WTC11 (cell line): ENCODE results near the gene TNN. TPM values are rescaled to one million over a fixed set of nuclear protein-coding genes. Genes with fewer than 3 reads are reported as not detected.

Experiments used
- ATAC-seq: fragments of 200-7000 bp; cut with Tn5 transposase; 2 replicates; pipeline ENCODE4 v1.10.0; 2021; ENCODE audit warnings: mild to moderate bottlenecking, moderate library complexity
- CTCF ChIA-PET: fragments of 300-600 bp; sonication (Branson Sonifier 250); formaldehyde crosslinking; loops from one replicate; lab custom pipeline; 2021; ENCODE audit warnings: antibody characterized with exemption; lab: Charles Lee
- POLR2A ChIA-PET: fragments of 350-600 bp; sonication (Branson Sonifier 250); formaldehyde crosslinking; loops from one replicate; lab custom pipeline; 2021; ENCODE audit warnings: antibody characterized with exemption; lab: Charles Lee
- DNase-seq: peaks from one replicate; pipeline ENCODE4 v3.0.0; 2021; ENCODE audit warnings: low spot score
- H3K27ac Mint-ChIP-seq: 2 replicates; pipeline ENCODE4 v1.8.0; 2021; ENCODE audit warnings: mixed read lengths
- H3K27me3 Mint-ChIP-seq: 2 replicates; pipeline ENCODE4 v1.8.0; 2021; ENCODE audit warnings: low read depth, mild to moderate bottlenecking, moderate library complexity, mixed read lengths
- H3K36me3 Mint-ChIP-seq: 2 replicates; pipeline ENCODE4 v1.8.0; 2021; ENCODE audit warnings: mixed read lengths
- H3K4me1 Mint-ChIP-seq: 2 replicates; pipeline ENCODE4 v1.8.0; 2022; ENCODE audit warnings: mixed read lengths
- H3K4me3 Mint-ChIP-seq: 2 replicates; pipeline ENCODE4 v1.8.0; 2021; ENCODE audit warnings: mild to moderate bottlenecking, moderate library complexity, mixed read lengths
- H3K9me3 Mint-ChIP-seq: 2 replicates; pipeline ENCODE4 v1.8.0; 2021; ENCODE audit warnings: mixed read lengths
- AR ChIP-seq: fragments of 250-450 bp; sonication (Bioruptor Pico); IDR thresholded peaks from 2 replicates; pipeline ENCODE4 v1.9.0; 2021; ENCODE audit warnings: mild to moderate bottlenecking
- CREB1 ChIP-seq: sonication (generic); formaldehyde crosslinking; IDR thresholded peaks from 2 replicates; pipeline ENCODE4 v1.8.0; 2023; ENCODE audit warnings: mild to moderate bottlenecking, missing genetic modification reagents
- CREM ChIP-seq: sonication (generic); formaldehyde crosslinking; IDR thresholded peaks from 2 replicates; pipeline ENCODE4 v1.8.1; 2022; ENCODE audit warnings: mild to moderate bottlenecking, missing genetic modification reagents, moderate library complexity
- CTCF ChIP-seq: fragments of 200-600 bp; IDR thresholded peaks from 2 replicates; pipeline ENCODE4 v1.8.0; 2022; ENCODE audit warnings: antibody characterized with exemption
- FOXK1 ChIP-seq: sonication (generic); formaldehyde crosslinking; IDR thresholded peaks from 2 replicates; pipeline ENCODE4 v1.8.0; 2022; ENCODE audit warnings: mild to moderate bottlenecking, moderate library complexity, missing genetic modification reagents
- GRHL2 ChIP-seq: fragments of 250-450 bp; sonication (Bioruptor Pico); IDR thresholded peaks from 2 replicates; pipeline ENCODE4 v1.8.0; 2022; ENCODE audit warnings: mild to moderate bottlenecking, moderate library complexity; ENCODE audit not compliant: insufficient replicate concordance, severe bottlenecking
- HMGA2 ChIP-seq: fragments of 250-450 bp; sonication (Bioruptor Pico); IDR thresholded peaks from 2 replicates; pipeline ENCODE4 v1.4.0; 2021; ENCODE audit warnings: mild to moderate bottlenecking, moderate library complexity
- KAT7 ChIP-seq: sonication (generic); formaldehyde crosslinking; IDR thresholded peaks from 2 replicates; pipeline ENCODE4 v1.8.1; 2023; ENCODE audit warnings: missing genetic modification reagents, mild to moderate bottlenecking, borderline replicate concordance
- NFYB ChIP-seq: sonication (generic); formaldehyde crosslinking; conservative IDR thresholded peaks from 2 replicates; pipeline ENCODE4 v1.8.0; 2022; ENCODE audit warnings: low read depth, missing genetic modification reagents
- SMAD4 ChIP-seq: sonication (generic); formaldehyde crosslinking; IDR thresholded peaks from 2 replicates; pipeline ENCODE4 v1.8.0; 2022; ENCODE audit warnings: mild to moderate bottlenecking, missing genetic modification reagents
- TEAD1 ChIP-seq: sonication (generic); formaldehyde crosslinking; IDR thresholded peaks from 2 replicates; pipeline ENCODE4 v1.8.0; 2022; ENCODE audit warnings: mild to moderate bottlenecking, missing genetic modification reagents
- TP53 ChIP-seq: sonication (generic); formaldehyde crosslinking; IDR thresholded peaks from 2 replicates; pipeline ENCODE4 v1.8.1; 2023; ENCODE audit warnings: mild to moderate bottlenecking, missing genetic modification reagents
- USF1 ChIP-seq: sonication (generic); formaldehyde crosslinking; IDR thresholded peaks from 2 replicates; pipeline ENCODE4 v1.8.0; 2022; ENCODE audit warnings: mild to moderate bottlenecking, missing genetic modification reagents
- ZMAT4 ChIP-seq: fragments of 250-450 bp; sonication (Bioruptor Pico); IDR thresholded peaks from 2 replicates; pipeline ENCODE4 v1.9.0; 2021; ENCODE audit warnings: mild to moderate bottlenecking
- ZNF263 ChIP-seq: sonication (generic); formaldehyde crosslinking; IDR thresholded peaks from 2 replicates; pipeline ENCODE4 v1.8.1; 2022; ENCODE audit warnings: low read depth, mild to moderate bottlenecking, moderate library complexity, missing genetic modification reagents
- ZNF423 ChIP-seq: fragments of 250-450 bp; sonication (Bioruptor Pico); IDR thresholded peaks from 2 replicates; pipeline ENCODE4 v2.1.2; 2022; ENCODE audit warnings: mild to moderate bottlenecking, moderate library complexity
- ZNF512 ChIP-seq: sonication (generic); formaldehyde crosslinking; IDR thresholded peaks from 2 replicates; pipeline ENCODE4 v1.8.1; 2022; ENCODE audit warnings: missing genetic modification reagents, borderline replicate concordance
- ZSCAN18 ChIP-seq: fragments of 250-450 bp; sonication (Bioruptor Pico); IDR thresholded peaks from 2 replicates; pipeline ENCODE4 v2.1.2; 2022; ENCODE audit warnings: mild to moderate bottlenecking, moderate library complexity
- total RNA-seq: library from RNA; stranded (reverse); gene quantifications from 3 replicates; pipeline ENCODE4 v1.2.3, GENCODE V29; 2021

TNN gene
- total RNA-seq, 1 experiment from 2014 or later, result 0.44 TPM

GRCh38 chr1:175118375-175119367 is 51.0 kb downstream of the TNN start:
- peaks cover 10% of the 10 kb centered on the region for H3K9me3 Mint-ChIP-seq
- ChIA-PET POLR2A (no interaction called here), CTCF (no interaction called here)
- ATAC-seq (no peak), DNase-seq (no peak)
- no peaks in the 10 kb centered on the region for H3K27me3 Mint-ChIP-seq
- no peak overlapping the region for H3K27ac Mint-ChIP-seq
- H3K4me3 Mint-ChIP-seq, result no peak overlapping the region
- TF ChIP-seq GRHL2 (CRISPR knock-in tag) (no peak), KAT7 (CRISPR knock-in tag) (no peak), SMAD4 (CRISPR knock-in tag) (no peak)
- TF ChIP-seq, all 79 proteins: peak for 0
- Mint-ChIP-seq H3K4me1 (no peaks in the 10 kb centered on the region), H3K36me3 (peaks cover 4% of the 10 kb centered on the region; the same call in 1 of the 2 replicates)

GRCh38 chr1:175120511-175120910 is 52.9 kb downstream of the TNN start:
- TF ChIP-seq ZMAT4 (CRISPR knock-in tag) (no peak), ZNF512 (CRISPR knock-in tag) (no peak), ZNF263 (CRISPR knock-in tag) (no peak), CTCF (no peak), HMGA2 (CRISPR knock-in tag) (no peak), CREM (CRISPR knock-in tag) (no peak), NFYB (CRISPR knock-in tag) (no peak), TP53 (CRISPR knock-in tag) (no peak), ZNF423 (CRISPR knock-in tag) (no peak), TEAD1 (CRISPR knock-in tag) (no peak), ZSCAN18 (CRISPR knock-in tag) (no peak), USF1 (CRISPR knock-in tag) (no peak), AR (no peak), FOXK1 (CRISPR knock-in tag) (no peak), CREB1 (CRISPR knock-in tag) (no peak)

More at GRCh38 chr1:175120511-175120910, 52.9 kb downstream of the TNN start:
- Mint-ChIP-seq H3K4me3 (no peak overlapping the region), H3K4me1 (peaks cover 4% of the 10 kb centered on the region; the same call in 1 of the 2 replicates), H3K36me3 (no peaks in the 10 kb centered on the region), H3K27ac (no peak overlapping the region), H3K27me3 (no peaks in the 10 kb centered on the region), H3K9me3 (no peaks in the 10 kb centered on the region)
- CTCF ChIA-PET, result interaction anchor here (1.1 kb wide), 2 partner anchors 34 to 91 kb away, joined by 3 to 5 read pairs; no protein-coding TSS in a partner anchor
- POLR2A ChIA-PET, result no interaction called here
- DNase-seq, result no peak
- no peak for ATAC-seq
